Adrenal gland (tissue), 12 donors: ENCODE measurements around the gene GPR171. TPM values are rescaled to one million over a fixed set of nuclear protein-coding genes. Genes with fewer than 3 reads are reported as not detected.

Experiments
- polyA plus RNA-seq, 3 donors: library from polyadenylated mRNA; stranded (reverse); fragments of 200-250 nt in 2 of 3; fragments of 350-450 nt in 1 of 3; fragmentation: Illumina TruSeq in 1 of 3; extraction: RNeasy Lipid Tissue Mini Kit (QIAGEN cat#74804) in 1 of 3; gene quantifications; one replicate each; pipeline ENCODE4 v1.2.3, GENCODE V29; 2013 to 2014
- small RNA-seq, 2 donors: library from RNA; depleted of rRNA; stranded (forward); fragments of <200 nt; gene quantifications; one replicate each; pipeline ENCODE3, GENCODE V24; 2016
- total RNA-seq, 9 donors: library from RNA; depleted of rRNA in 4 of 9; stranded (reverse); fragments of >200 nt in 4 of 9; fragments of 120-200 nt in 1 of 9; fragmentation: NEBNext Ultra II Directional in 1 of 9; extraction: Animal tissue kit (Norgen Biotek cat#: 25700) in 1 of 9; gene quantifications; one replicate each; pipeline versions ENCODE4 v1.1.0 to v1.2.4, GENCODE V29; 2013 to 2023
- donor health status: healthy with polysubstance abuse.
- donor health status: Bipolar disorder and iron deficiency.
- donor health status: DM: yes; HTN: yes; CAD: no.
- donor health status: DM: no; HTN: no; CAD: no.
- donor health status: DM: no; HTN: no; CAD: no.
- donor health status: DM: yes; HTN: yes; CAD: no.

GPR171 gene
- total and polyA plus RNA-seq, 12 donors: 0.06 to 2.0 (median 0.49) TPM; not detected in 2

Small RNA genes lying within 50 kb of the gene (small RNA-seq; reads per million reads assigned to genes)
- 19.4 to 26.7 reads per million in 2 donors for gene RNA5SP145

Other genes with a start within 250 kb of the GPR171 start
- 10 to 100 TPM in 5 of 9 donors, 1 to 10 TPM in 4; 1.0 to 27.8 (median 10.9) TPM for gene CLRN1, start 230.5 kb downstream of the GPR171 start, total RNA-seq
- gene CLRN1, start 230.5 kb downstream of the GPR171 start, polyA plus RNA-seq: 10 to 100 TPM in 2 of 3 donors, 1 to 10 TPM in 1; 6.1 to 13.7 (median 10.0) TPM
- gene MED12L, start 117.6 kb downstream of the GPR171 start, total RNA-seq: 10 to 100 TPM in 4 of 9 donors, 1 to 10 TPM in 5; 2.7 to 25.0 (median 8.8) TPM
- gene MED12L, start 117.6 kb downstream of the GPR171 start, polyA plus RNA-seq: 1 to 10 TPM in 2 of 3 donors, under 1 TPM in 1; 0.77 to 4.6 (median 1.6) TPM
- gene P2RY14, start 75.3 kb upstream of the GPR171 start, total RNA-seq: 1 to 10 TPM in 1 of 9 donors, under 1 TPM in 7, not detected in 1; 0.17 to 2.4 (median 0.58) TPM
- under 1 TPM; 0.40 to 0.57 (median 0.57) TPM for gene P2RY14, start 75.3 kb upstream of the GPR171 start, polyA plus RNA-seq
- gene GPR87, start 113.6 kb upstream of the GPR171 start, total RNA-seq: not detected
- gene GPR87, start 113.6 kb upstream of the GPR171 start, polyA plus RNA-seq: not detected
- gene P2RY13, start 126.3 kb upstream of the GPR171 start, total RNA-seq: 1 to 10 TPM in 8 of 9 donors, under 1 TPM in 1; 0.66 to 6.0 (median 2.4) TPM
- gene P2RY13, start 126.3 kb upstream of the GPR171 start, polyA plus RNA-seq: 1 to 10 TPM; 1.2 to 2.7 (median 1.7) TPM
- gene P2RY12, start 181.5 kb upstream of the GPR171 start, total RNA-seq: 10 to 100 TPM in 2 of 9 donors, 1 to 10 TPM in 7; 1.8 to 13.2 (median 4.3) TPM
- 1 to 10 TPM in 1 of 3 donors, under 1 TPM in 2; 0.37 to 2.3 (median 0.56) TPM for gene P2RY12, start 181.5 kb upstream of the GPR171 start, polyA plus RNA-seq